ENCODE measurements around the gene ZKSCAN5.

DNA sequence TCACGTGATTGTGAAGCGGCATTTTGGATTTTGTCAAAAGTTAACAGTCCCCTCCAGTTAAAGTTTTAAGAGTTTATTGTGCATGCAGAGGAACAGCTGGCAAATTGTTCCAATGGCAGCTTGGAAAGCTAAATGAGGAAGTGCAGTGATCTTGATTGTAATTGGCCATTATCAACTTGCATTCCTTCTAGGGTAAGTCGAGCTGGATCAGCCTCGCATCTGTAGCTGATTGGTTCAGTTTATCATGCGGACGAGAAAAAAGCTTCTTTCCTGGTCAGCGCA, 31.2 kb upstream of the ZKSCAN5 start:
- TF ChIP-seq CTCF (IDR thresholded peaks at IDR 0.05) (no peak), POLR2A (IDR thresholded peaks at IDR 0.05) (no peak)
